ENCODE measurements around the gene BOD1L1. TPM values are rescaled to one million over a fixed set of nuclear protein-coding genes. Genes with fewer than 3 reads are reported as not detected.
"Not testable (repeated sequence)": the region's sequence is repeated elsewhere in the genome, so short reads cannot be mapped to it uniquely, and the experiment has no call there.

Gene BOD1L1
- total RNA-seq, 1 donor from 2014 or later = 37.5 TPM

DNA sequence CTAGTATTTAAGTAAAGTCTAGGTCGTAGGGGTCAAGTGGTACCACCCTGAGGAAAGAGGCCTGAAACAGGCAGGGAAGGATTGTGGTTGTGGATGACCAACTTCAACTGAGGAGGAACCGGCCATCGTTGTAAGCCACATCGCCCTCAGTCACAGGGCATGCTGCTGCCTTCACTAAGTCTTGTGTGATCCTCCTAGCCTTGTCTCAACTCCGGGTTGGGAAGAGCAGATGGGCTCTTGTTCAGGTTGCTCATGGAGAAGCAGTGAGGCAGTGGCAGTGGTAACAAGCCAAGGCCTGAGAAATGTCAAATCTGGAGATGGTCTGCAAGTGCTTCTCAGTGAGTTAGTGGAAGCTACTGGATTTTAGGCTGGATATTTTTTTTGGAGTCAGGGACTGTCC is 60.4 kb downstream of the BOD1L1 start:
- no peak overlapping the region for H3K27ac ChIP-seq
- ATAC-seq (peak; percentile 24), DNase-seq (no peak)
- no peaks in the 10 kb centered on the region for H3K4me1 ChIP-seq
- H3K4me3 ChIP-seq = no peak overlapping the region
- peaks cover 44% of the 10 kb centered on the region for H3K36me3 ChIP-seq
- TF ChIP-seq, protein P1, sequence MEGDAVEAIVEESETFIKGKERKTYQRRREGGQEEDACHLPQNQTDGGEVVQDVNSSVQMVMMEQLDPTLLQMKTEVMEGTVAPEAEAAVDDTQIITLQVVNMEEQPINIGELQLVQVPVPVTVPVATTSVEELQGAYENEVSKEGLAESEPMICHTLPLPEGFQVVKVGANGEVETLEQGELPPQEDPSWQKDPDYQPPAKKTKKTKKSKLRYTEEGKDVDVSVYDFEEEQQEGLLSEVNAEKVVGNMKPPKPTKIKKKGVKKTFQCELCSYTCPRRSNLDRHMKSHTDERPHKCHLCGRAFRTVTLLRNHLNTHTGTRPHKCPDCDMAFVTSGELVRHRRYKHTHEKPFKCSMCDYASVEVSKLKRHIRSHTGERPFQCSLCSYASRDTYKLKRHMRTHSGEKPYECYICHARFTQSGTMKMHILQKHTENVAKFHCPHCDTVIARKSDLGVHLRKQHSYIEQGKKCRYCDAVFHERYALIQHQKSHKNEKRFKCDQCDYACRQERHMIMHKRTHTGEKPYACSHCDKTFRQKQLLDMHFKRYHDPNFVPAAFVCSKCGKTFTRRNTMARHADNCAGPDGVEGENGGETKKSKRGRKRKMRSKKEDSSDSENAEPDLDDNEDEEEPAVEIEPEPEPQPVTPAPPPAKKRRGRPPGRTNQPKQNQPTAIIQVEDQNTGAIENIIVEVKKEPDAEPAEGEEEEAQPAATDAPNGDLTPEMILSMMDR (IDR thresholded peaks at IDR 0.05) = no peak
- intact Hi-C loops (cut with DNase I) = no loop called here
- H3K27me3 ChIP-seq = no peaks in the 10 kb centered on the region
- no peaks in the 10 kb centered on the region for H3K9me3 ChIP-seq

DNA sequence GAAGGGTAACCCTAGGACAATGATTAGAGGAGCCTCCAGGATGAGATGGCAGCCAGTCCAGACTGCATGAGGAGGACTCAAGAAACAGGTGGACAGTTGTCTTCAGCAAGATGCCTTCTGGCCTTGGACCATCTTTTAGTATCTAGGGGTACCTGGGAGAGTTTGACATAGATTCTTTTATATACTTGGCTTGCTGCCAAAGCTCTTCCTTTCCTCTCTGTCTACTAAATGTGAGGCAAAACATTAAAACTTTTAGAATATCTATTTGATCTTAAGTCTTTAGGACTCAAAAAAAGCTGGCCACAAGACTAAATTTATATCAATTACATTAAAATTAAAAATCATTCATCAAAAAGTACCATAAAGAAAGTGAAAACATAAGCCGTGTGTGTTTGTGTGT is 64.6 kb downstream of the BOD1L1 start:
- no peak overlapping the region for H3K4me3 ChIP-seq
- no peaks in the 10 kb centered on the region for H3K9me3 ChIP-seq
- intact Hi-C loops (cut with DNase I) = no loop called here
- no peaks in the 10 kb centered on the region for H3K4me1 ChIP-seq
- DNase-seq (no peak), ATAC-seq (no peak)
- no peak overlapping the region for H3K27ac ChIP-seq
- TF ChIP-seq, protein P1 (IDR thresholded peaks at IDR 0.05) = no peak
- no peaks in the 10 kb centered on the region for H3K27me3 ChIP-seq
- peaks cover 4% of the 10 kb centered on the region for H3K36me3 ChIP-seq

DNA sequence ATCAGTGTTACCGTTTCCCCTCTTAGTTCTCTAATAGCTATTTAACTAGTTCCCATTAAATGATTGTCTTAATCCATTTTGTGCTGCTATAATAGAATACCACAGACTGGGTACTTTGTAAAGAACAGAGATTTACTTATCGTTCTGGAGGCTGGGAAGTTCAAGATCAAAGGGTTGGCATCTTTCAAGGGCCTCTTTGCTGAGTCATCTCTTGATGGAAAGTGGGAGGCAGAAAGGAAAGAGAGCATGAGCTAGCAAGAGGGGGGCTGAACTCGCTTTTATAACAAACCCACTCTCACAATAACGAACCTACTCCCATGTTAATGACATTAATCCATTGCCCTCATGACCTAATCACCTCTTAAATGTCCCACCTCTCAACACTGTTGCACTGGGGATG is 65.9 kb downstream of the BOD1L1 start:
- Histone ChIP-seq H3K36me3 (no peaks in the 10 kb centered on the region), H3K4me3 (no peak overlapping the region), H3K4me1 (no peaks in the 10 kb centered on the region), H3K9me3 (no peaks in the 10 kb centered on the region), H3K27ac (no peak overlapping the region), H3K27me3 (peaks cover 5% of the 10 kb centered on the region)
- TF ChIP-seq, protein P1 (IDR thresholded peaks at IDR 0.05) = no peak
- intact Hi-C loops (cut with DNase I) = no loop called here
- ATAC-seq (no peak), DNase-seq (no peak)

DNA sequence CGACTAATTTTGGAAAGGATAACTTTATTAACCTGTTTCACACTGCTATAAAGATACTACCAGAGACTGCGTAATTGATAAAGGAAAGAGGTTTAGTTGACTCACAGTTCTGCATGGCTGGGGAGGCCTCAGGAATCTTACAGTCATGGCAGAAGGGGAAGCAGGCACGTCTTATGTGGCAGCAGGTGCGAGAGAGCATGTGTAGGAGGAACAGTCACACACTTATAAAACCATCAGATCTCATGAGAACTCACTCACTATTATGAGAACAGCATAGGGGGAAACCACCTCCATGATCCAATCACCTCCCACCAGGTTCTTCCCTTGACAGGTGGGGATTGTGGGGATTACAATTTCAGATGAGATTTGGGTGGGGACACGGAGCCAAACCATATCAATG is 67.4 kb downstream of the BOD1L1 start:
- intact Hi-C loops (cut with DNase I); DNase-seq; H3K4me3 ChIP-seq; H3K9me3 ChIP-seq; H3K27ac ChIP-seq; ATAC-seq; H3K4me1 ChIP-seq; H3K27me3 ChIP-seq; H3K36me3 ChIP-seq: not testable (repeated sequence)

DNA sequence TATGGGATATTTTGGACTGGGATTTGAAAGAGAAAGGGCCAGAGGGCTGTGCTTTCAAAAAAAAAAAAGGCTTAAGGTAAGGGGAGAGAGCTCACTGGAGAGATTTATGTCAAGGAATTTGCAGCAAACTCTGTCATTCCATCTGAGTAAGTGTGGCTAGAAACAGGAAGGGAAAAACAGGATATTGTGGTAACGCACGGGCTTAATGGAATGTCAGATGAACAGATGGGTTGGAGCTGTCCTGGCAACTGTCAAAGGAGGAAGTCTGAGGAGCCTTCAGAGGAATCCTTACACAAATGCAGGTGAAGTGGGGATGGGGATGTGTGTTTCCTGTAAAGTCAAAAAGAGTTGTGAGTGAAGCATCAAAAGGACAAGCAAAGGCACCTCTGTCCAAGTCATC is 68.1 kb downstream of the BOD1L1 start:
- Histone ChIP-seq H3K9me3 (no peaks in the 10 kb centered on the region), H3K36me3 (no peaks in the 10 kb centered on the region), H3K27ac (no peak overlapping the region), H3K4me3 (no peak overlapping the region), H3K27me3 (peaks cover 5% of the 10 kb centered on the region), H3K4me1 (no peaks in the 10 kb centered on the region)
- intact Hi-C loops (cut with DNase I) = no loop called here
- DNase-seq (no peak), ATAC-seq (no peak)
- TF ChIP-seq, protein P1 (IDR thresholded peaks at IDR 0.05) = no peak

DNA sequence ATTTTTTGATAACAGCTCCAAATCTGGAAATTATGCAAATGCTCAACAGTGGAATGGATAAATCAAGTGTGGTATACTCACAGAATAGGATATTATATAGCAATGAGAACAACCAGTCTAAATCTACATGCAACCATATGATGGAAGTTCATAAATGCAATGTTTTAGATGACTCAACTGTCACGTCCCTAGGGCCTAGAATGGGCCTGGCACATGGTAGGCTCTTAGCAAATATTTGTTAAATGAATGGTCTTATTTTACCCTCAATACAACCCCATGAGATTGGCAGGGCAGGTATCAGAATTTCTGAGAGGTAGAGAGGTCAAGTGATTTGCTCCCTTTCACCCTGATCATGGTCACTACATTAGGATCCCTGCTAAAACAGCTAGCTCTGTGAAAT is 68.6 kb downstream of the BOD1L1 start:
- Histone ChIP-seq H3K36me3 (no peaks in the 10 kb centered on the region), H3K4me3 (no peak overlapping the region), H3K4me1 (no peaks in the 10 kb centered on the region), H3K9me3 (no peaks in the 10 kb centered on the region), H3K27ac (no peak overlapping the region), H3K27me3 (peaks cover 5% of the 10 kb centered on the region)
- DNase-seq (no peak), ATAC-seq (no peak)
- TF ChIP-seq, protein P1 (IDR thresholded peaks at IDR 0.05) = no peak
- intact Hi-C loops (cut with DNase I) = no loop called here
